GM18519 (cell line): ENCODE data around the gene KCTD13.
"Not testable (repeated sequence)": the region's sequence is repeated elsewhere in the genome, so short reads cannot be mapped to it uniquely, and the experiment has no call there.

Experiments
- ATAC-seq: cut with Tn5 transposase; IDR thresholded peaks from one replicate; pipeline ENCODE4 v1.9.1; 2021; ENCODE audit warnings: mild to moderate bottlenecking, moderate library complexity; ENCODE audit not compliant: unreplicated experiment, low FRiP score

KCTD13 gene

GRCh38 chr16:29950806-29951461 lies 24.9 kb upstream of the KCTD13 start:
- no peak for ATAC-seq

GRCh38 chr16:29947897-29948296 lies 21.9 kb upstream of the KCTD13 start:
- no peak for ATAC-seq

GRCh38 chr16:29943846-29944799 lies 18.1 kb upstream of the KCTD13 start:
- no peak for ATAC-seq

- ATAC-seq = no peak
These were observed 14.6 kb upstream of the KCTD13 start for GRCh38 chr16:29940656-29941055.

GRCh38 chr16:29931750-29932149 lies 5.7 kb upstream of the KCTD13 start:
- not testable (repeated sequence) for ATAC-seq

GRCh38 chr16:29927070-29927905 lies 1.3 kb upstream of the KCTD13 start:
- no peak for ATAC-seq

- peak; percentile 14 for ATAC-seq
These were observed 656 bp upstream of the KCTD13 start for GRCh38 chr16:29926711-29927052.

- ATAC-seq = no peak
These were observed 795 bp downstream of the KCTD13 start for GRCh38 chr16:29925105-29925756.

- no peak for ATAC-seq
These were observed 3.0 kb downstream of the KCTD13 start for GRCh38 chr16:29922986-29923501.

GRCh38 chr16:29922326-29922725 lies 3.7 kb downstream of the KCTD13 start:
- ATAC-seq = no peak

GRCh38 chr16:29921034-29921385 lies 5.0 kb downstream of the KCTD13 start:
- no peak for ATAC-seq

- no peak for ATAC-seq
These were observed 5.6 kb downstream of the KCTD13 start for GRCh38 chr16:29920288-29921033.

- no peak for ATAC-seq
These were observed 9.0 kb downstream of the KCTD13 start for GRCh38 chr16:29916979-29917378.

- no peak for ATAC-seq
These were observed 10.3 kb downstream of the KCTD13 start for GRCh38 chr16:29915590-29916247.

GRCh38 chr16:29913514-29913913 lies 12.5 kb downstream of the KCTD13 start:
- no peak for ATAC-seq

GRCh38 chr16:29912087-29912486 lies 13.9 kb downstream of the KCTD13 start:
- no peak for ATAC-seq

- ATAC-seq = no peak
These were observed 14.4 kb downstream of the KCTD13 start for GRCh38 chr16:29911676-29912010.

- no peak for ATAC-seq
These were observed 15.0 kb downstream of the KCTD13 start for GRCh38 chr16:29910819-29911675.
